Mesenchymal stem cell (in vitro differentiated cells and primary cell): Measurements from ENCODE around the gene CEPT1. TPM values are rescaled to one million over a fixed set of nuclear protein-coding genes. Genes with fewer than 3 reads are reported as not detected.
"Not testable (repeated sequence)": the region's sequence is repeated elsewhere in the genome, so short reads cannot be mapped to it uniquely, and the experiment has no call there.

ENCODE experiments used
- DNase-seq: peaks from one replicate; pipeline ENCODE4 v3.0.0-alpha.2; 2013
- H2AFZ ChIP-seq: one replicate; pipeline ENCODE4 v1.6.1; 2013; ENCODE audit warnings: low read depth, mild to moderate bottlenecking, control low read depth, inconsistent platforms, low read length, moderate library complexity
- H2AK5ac ChIP-seq: 2 replicates; pipeline ENCODE4 v1.6.1; 2013; ENCODE audit warnings: low read length, moderate library complexity, mild to moderate bottlenecking, inconsistent platforms; ENCODE audit not compliant: severe bottlenecking
- H2BK120ac ChIP-seq: one replicate; pipeline ENCODE4 v1.6.1; 2013; ENCODE audit warnings: low read depth, mild to moderate bottlenecking, inconsistent platforms, low read length, moderate library complexity
- H2BK12ac ChIP-seq, 2 experiments: one replicate each; pipeline ENCODE4 v1.6.1; 2013; ENCODE audit warnings: inconsistent platforms in 2 of 2, low read length in 2 of 2, mild to moderate bottlenecking in 2 of 2, moderate library complexity in 2 of 2, control low read depth in 1 of 2
- H2BK15ac ChIP-seq: one replicate; pipeline ENCODE4 v1.6.1; 2013; ENCODE audit warnings: mild to moderate bottlenecking, low read depth, inconsistent platforms; ENCODE audit not compliant: poor library complexity, severe bottlenecking
- H2BK5ac ChIP-seq: 2 replicates; pipeline ENCODE4 v1.6.1; 2013; ENCODE audit warnings: low read depth, mild to moderate bottlenecking, low read length, control low read depth, inconsistent platforms; ENCODE audit not compliant: poor library complexity, severe bottlenecking
- H3K14ac ChIP-seq, 2 experiments: one replicate each; pipeline ENCODE4 v1.6.1; 2013; ENCODE audit warnings: inconsistent platforms in 2 of 2, low read length in 2 of 2, control low read depth in 1 of 2, mild to moderate bottlenecking in 1 of 2, moderate library complexity in 1 of 2
- H3K18ac ChIP-seq, 2 experiments: one replicate each; pipeline ENCODE4 v1.6.1; 2013; ENCODE audit warnings: inconsistent platforms in 2 of 2, low read length in 2 of 2, control low read depth in 1 of 2, low read depth in 1 of 2, mild to moderate bottlenecking in 1 of 2
- H3K23ac ChIP-seq, 2 experiments: one replicate each; pipeline ENCODE4 v1.6.1; 2013; ENCODE audit warnings: inconsistent platforms in 2 of 2, low read length in 2 of 2, mild to moderate bottlenecking in 2 of 2, moderate library complexity in 2 of 2, control low read depth in 1 of 2
- H3K27ac ChIP-seq: 2 replicates; pipeline ENCODE4 v1.5.1; 2013; ENCODE audit warnings: mild to moderate bottlenecking, moderate library complexity, low read length, control low read depth, inconsistent platforms; ENCODE audit not compliant: poor library complexity, severe bottlenecking
- H3K27me3 ChIP-seq, 2 experiments: 2 replicates each; pipeline versions ENCODE4 v1.6.1 to v1.7.0; 2013; ENCODE audit warnings: low read length in 2 of 2, mild to moderate bottlenecking in 2 of 2, moderate library complexity in 2 of 2, control low read depth in 1 of 2, inconsistent platforms in 1 of 2; ENCODE audit not compliant: control insufficient read depth in 1 of 2, insufficient read depth in 1 of 2
- H3K36me3 ChIP-seq, 2 experiments: 2 replicates each; pipeline versions ENCODE4 v1.6.1 to v1.7.0; 2013; ENCODE audit warnings: low read length in 2 of 2, control low read depth in 1 of 2, inconsistent platforms in 1 of 2, low read depth in 1 of 2, mild to moderate bottlenecking in 1 of 2; ENCODE audit not compliant: insufficient read depth in 2 of 2, control insufficient read depth in 1 of 2
- H3K4ac ChIP-seq, 2 experiments: one replicate each; pipeline ENCODE4 v1.6.1; 2013; ENCODE audit warnings: inconsistent platforms in 2 of 2, low read length in 2 of 2, mild to moderate bottlenecking in 2 of 2, moderate library complexity in 2 of 2, control low read depth in 1 of 2, low read depth in 1 of 2
- H3K4me1 ChIP-seq: 2 replicates; pipeline ENCODE4 v1.6.1; 2013; ENCODE audit warnings: low read depth, low read length, control low read depth; ENCODE audit not compliant: control insufficient read depth, insufficient read depth
- H3K4me2 ChIP-seq: 2 replicates; pipeline ENCODE4 v1.6.1; 2013; ENCODE audit warnings: low read length, mild to moderate bottlenecking, inconsistent platforms; ENCODE audit not compliant: poor library complexity, severe bottlenecking
- H3K4me3 ChIP-seq, 2 experiments: 2 replicates each; pipeline versions ENCODE4 v1.5.1 to v1.7.0; 2013; ENCODE audit warnings: low read length in 2 of 2, mild to moderate bottlenecking in 2 of 2, control low read depth in 1 of 2, low read depth in 1 of 2; ENCODE audit not compliant: insufficient read depth in 1 of 2
- H3K79me1 ChIP-seq: replicated peaks from 2 replicates; pipeline ENCODE4 v1.6.1; 2013; ENCODE audit warnings: mild to moderate bottlenecking, control low read depth, low read length, inconsistent platforms; ENCODE audit not compliant: poor library complexity, severe bottlenecking
- H3K9ac ChIP-seq: 2 replicates; pipeline ENCODE4 v1.7.0; 2013; ENCODE audit warnings: mild to moderate bottlenecking, low read length, moderate library complexity
- H3K9me3 ChIP-seq: 2 replicates; pipeline ENCODE4 v1.7.0; 2013; ENCODE audit warnings: mild to moderate bottlenecking, low read length; ENCODE audit not compliant: control insufficient read depth
- H4K8ac ChIP-seq: one replicate; pipeline ENCODE4 v1.6.1; 2013; ENCODE audit warnings: inconsistent platforms, mild to moderate bottlenecking, low read length, moderate library complexity
- H4K91ac ChIP-seq: one replicate; pipeline ENCODE4 v1.6.1; 2013; ENCODE audit warnings: mild to moderate bottlenecking, low read length, inconsistent platforms
- WGBS: methylation state at CpG from one replicate; pipeline ENCODE4 v1.1.7; 2013; ENCODE audit warnings: mixed read lengths; 5-methylcytosine and 5-hydroxymethylcytosine counted together
- polyA plus RNA-seq, 2 experiments: library from polyadenylated mRNA; stranded (reverse); fragments of 200-250 nt; gene quantifications; one replicate each; pipeline ENCODE4 v1.2.3, GENCODE V29; 2013

CEPT1 gene
- polyA plus RNA-seq (2013, experiment 1 of 2) = 16.8 TPM
- polyA plus RNA-seq (2013, experiment 2 of 2) = 17.3 TPM

DNA sequence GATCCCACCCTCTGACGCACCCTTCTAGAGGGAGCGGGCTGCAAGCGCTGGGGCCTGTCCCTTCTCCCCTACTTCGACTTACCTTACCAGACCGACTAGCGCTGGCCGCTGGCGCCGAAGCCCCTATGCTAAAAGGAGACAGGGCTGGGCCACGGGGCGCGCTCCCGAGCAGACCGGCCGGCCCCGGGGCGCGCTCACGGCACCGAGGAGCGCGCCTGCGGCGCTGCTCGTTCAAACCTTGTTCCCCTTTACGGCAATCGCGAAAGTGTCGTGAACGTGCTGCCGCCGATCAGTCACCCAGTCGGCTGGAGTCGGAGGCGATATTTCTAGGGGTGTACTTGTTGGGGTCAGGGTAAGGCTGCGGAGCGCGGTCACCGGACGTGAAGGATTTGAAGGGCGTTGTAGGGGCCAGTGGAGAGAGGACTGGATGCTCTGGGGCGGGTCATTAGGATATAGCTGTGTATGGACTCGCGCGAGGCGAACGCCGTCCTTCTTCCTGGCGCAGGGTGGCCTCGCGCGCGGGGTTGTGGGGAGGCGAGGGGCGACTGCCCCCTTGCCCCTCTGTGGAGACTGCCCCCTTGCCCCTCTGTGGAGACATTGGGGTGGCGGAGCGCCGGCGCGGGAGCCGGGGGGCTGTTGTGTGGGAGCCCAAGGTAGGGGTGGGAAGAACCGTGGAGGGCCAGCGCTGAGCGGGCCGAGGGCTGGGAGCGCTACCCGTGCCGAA lies at the start of gene CEPT1, which contains the start of gene DRAM2:
Gene CEPT1, plus strand, starts transcription at position 268 of the 724 bp plus-strand sequence. CDS start 7,492 bp downstream, outside the sequence.
Gene DRAM2, minus strand, starts transcription at position 138 of the 724 bp plus-strand sequence. CDS start 8,539 bp downstream, outside the sequence.
- Histone ChIP-seq H3K4me2 (peak within 1 kb of the TSS; percentile 91), H3K4ac (peak within 1 kb of the TSS; percentile 86 to 98), H3K4me1 (no peaks in the 10 kb centered on the region), H2AK5ac (no peak within 1 kb of the TSS), H3K9me3 (no peaks in the 10 kb centered on the region), H2BK5ac (peak within 1 kb of the TSS; percentile 92), H3K9ac (peak within 1 kb of the TSS; percentile 91), H3K23ac (peak within 1 kb of the TSS in 1 of 2 experiments; percentile 90), H3K18ac (peak within 1 kb of the TSS; percentile 93 to 97), H2BK15ac (peak within 1 kb of the TSS; percentile 86), H3K36me3 (peaks cover 9 to 23% of the 10 kb centered on the region in 2 experiments), H3K27ac (peak within 1 kb of the TSS; percentile 97), H3K14ac (peak within 1 kb of the TSS; percentile 69 to 97), H4K8ac (peak within 1 kb of the TSS; percentile 89), H2BK120ac (peak within 1 kb of the TSS; percentile 42), H3K4me3 (peak within 1 kb of the TSS; percentile 83 to 89), H2AFZ (peak within 1 kb of the TSS; percentile 94), H3K27me3 (no peaks in the 10 kb centered on the region), H4K91ac (peak within 1 kb of the TSS; percentile 84), H3K79me1 (peaks cover 3% of the 10 kb centered on the region), H2BK12ac (peak within 1 kb of the TSS; percentile 11 to 15)
- under 1% methylated on average over 64 of the region's 68 CpGs for WGBS
- DNase-seq = peak; percentile 97

GRCh38 chr1:111095421-111095820 lies 44.6 kb upstream of the CEPT1 start:
- H3K9me3 ChIP-seq = peaks cover 11% of the 10 kb centered on the region
- not testable (repeated sequence) for H4K8ac ChIP-seq, H2BK5ac ChIP-seq, H2AK5ac ChIP-seq, H3K18ac ChIP-seq, H3K4me3 ChIP-seq, H3K14ac ChIP-seq, H4K91ac ChIP-seq, H2BK12ac ChIP-seq, H2BK15ac ChIP-seq, H3K23ac ChIP-seq, H3K9ac ChIP-seq, H2AFZ ChIP-seq, H3K27me3 ChIP-seq, H3K4me1 ChIP-seq, DNase-seq, H2BK120ac ChIP-seq, H3K36me3 ChIP-seq, H3K79me1 ChIP-seq, H3K27ac ChIP-seq, H3K4me2 ChIP-seq, H3K4ac ChIP-seq
- WGBS = 75% methylated on average over 2 of the region's 3 CpGs

GRCh38 chr1:111097356-111098099 lies 42.5 kb upstream of the CEPT1 start:
- Histone ChIP-seq H3K4ac (no peak overlapping the region), H2AK5ac (no peak overlapping the region), H3K23ac (no peak overlapping the region), H3K4me1 (no peaks in the 10 kb centered on the region), H3K27ac (no peak overlapping the region), H2BK15ac (no peak overlapping the region), H3K18ac (no peak overlapping the region), H3K79me1 (no peaks in the 10 kb centered on the region), H2BK12ac (no peak overlapping the region), H3K9ac (no peak overlapping the region), H2AFZ (no peak overlapping the region), H2BK5ac (no peak overlapping the region), H3K27me3 (no peaks in the 10 kb centered on the region), H3K4me3 (no peak overlapping the region), H3K4me2 (no peak overlapping the region), H3K14ac (no peak overlapping the region), H4K91ac (no peak overlapping the region), H2BK120ac (no peak overlapping the region), H4K8ac (no peak overlapping the region), H3K9me3 (peaks cover 24% of the 10 kb centered on the region), H3K36me3 (no peaks in the 10 kb centered on the region)
- no peak for DNase-seq
- 88% methylated on average over 2 of the region's 2 CpGs for WGBS

- Histone ChIP-seq H3K4me1 (no peaks in the 10 kb centered on the region), H3K36me3 (no peaks in the 10 kb centered on the region), H2BK5ac (no peak overlapping the region), H3K14ac (no peak overlapping the region), H3K27me3 (no peaks in the 10 kb centered on the region), H4K8ac (no peak overlapping the region), H3K23ac (no peak overlapping the region), H3K9me3 (peaks cover 24% of the 10 kb centered on the region), H3K9ac (no peak overlapping the region), H4K91ac (no peak overlapping the region), H2BK120ac (no peak overlapping the region), H2AFZ (no peak overlapping the region), H3K4me3 (no peak overlapping the region), H2BK15ac (no peak overlapping the region), H2AK5ac (no peak overlapping the region), H3K27ac (no peak overlapping the region), H2BK12ac (no peak overlapping the region), H3K79me1 (no peaks in the 10 kb centered on the region), H3K18ac (no peak overlapping the region), H3K4ac (no peak overlapping the region), H3K4me2 (no peak overlapping the region)
- no peak for DNase-seq
- WGBS = 100% methylated on average over 1 of the region's 1 CpG
These were observed 40.7 kb upstream of the CEPT1 start for GRCh38 chr1:111099289-111099688.
